Measurements from ENCODE around the gene ZNF628.
A peak's percentile ranks its signal among the peaks of the same experiment; 100 is the strongest.
"Not testable (repeated sequence)": the region's sequence is repeated elsewhere in the genome, so short reads cannot be mapped to it uniquely, and the experiment has no call there.

ZNF628 gene

DNA sequence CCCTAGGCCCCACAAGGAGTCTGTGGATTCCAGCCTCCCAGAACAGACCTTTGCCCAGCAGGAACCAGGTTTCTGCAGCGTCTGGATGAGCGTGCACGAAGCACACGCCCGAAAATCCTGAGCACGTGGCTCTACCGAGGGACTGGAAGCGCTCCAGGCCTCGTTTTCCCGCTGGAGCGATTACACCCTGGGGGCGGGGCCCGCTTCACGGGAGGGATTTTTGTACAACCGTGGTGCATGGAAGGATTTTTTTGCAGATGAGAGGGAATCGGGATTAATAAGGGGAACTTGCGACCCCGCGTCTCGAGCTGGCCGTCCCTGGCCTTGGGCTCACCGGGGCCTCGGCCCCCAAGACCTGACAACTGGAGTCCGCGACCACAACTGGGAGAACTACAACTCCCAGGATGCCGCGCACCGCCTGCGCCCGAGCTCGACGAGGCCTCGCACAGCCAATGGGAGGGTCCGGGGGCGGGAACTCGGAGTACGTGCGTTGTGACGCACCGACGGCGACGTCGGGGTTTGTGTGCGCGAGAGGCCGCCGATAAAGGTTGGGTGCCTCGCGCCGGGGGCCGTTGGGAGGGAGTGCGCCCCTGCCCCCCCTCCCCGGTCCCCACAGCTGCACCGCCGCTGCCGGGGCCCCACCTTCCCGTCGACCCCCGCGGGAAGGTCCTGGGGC, at the start of gene ZNF628:
TSS of gene ZNF628 (plus strand) at position 518 of the 676 bp plus-strand sequence. CDS start 3,294 bp downstream, outside the sequence.
- peak; percentile 96 for DNase-seq (ENCODE audit: low read depth, low spot score)

DNA sequence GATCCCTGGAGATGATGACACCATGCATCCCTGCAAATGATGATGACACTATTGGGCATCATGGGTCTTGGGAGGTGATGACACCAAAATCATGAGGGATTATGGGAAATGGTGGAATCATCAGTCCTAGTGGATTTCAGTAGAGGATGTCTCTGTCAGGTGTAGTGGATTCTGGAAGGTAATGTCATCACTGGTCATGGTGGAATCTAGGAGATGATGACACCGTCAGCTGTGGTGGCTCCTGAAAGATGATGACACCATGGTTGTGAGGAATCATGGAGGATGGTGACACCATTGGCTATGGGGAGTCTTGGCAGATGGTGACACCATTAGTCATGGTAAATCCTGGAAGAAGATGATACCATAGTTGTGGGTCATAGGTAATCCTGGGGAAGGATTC, 45.2 kb upstream of the ZNF628 start:
- DNase-seq (ENCODE audit: low read depth, low spot score), result no peak

DNA sequence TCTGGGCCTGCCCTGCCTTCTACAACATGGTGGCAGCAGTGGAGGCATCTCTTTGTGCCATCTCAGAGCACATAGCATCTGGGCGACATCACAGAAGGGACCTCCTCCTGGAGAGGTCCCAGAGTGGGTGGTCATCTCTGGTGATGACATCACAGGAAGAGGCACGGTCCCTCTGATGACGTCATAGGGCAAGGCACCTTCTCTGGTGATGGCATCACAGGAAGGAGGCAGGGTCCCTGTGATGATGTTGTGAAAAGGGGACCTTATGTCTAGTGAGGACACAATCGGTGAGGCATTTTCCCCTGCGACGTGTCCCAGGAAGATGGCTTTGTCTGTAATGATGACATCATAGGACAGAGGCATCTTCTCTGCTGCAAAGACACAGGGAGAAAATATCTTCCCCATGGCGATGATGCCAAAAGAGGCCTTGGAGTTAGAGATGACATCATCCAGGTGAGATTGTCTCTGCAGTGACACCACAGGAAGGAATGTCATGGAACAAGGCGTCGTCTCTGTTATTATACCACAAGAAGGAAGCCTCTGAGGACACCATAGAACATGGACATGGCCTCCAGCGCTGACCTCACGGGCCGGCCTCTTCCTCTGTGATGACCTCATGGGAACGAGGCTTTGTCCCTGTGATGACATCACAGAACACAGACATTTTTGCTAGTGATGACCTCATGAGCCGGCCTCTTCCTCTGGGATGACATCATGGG, 44.0 kb upstream of the ZNF628 start:
- DNase-seq (ENCODE audit: low read depth, low spot score), result no peak

DNA sequence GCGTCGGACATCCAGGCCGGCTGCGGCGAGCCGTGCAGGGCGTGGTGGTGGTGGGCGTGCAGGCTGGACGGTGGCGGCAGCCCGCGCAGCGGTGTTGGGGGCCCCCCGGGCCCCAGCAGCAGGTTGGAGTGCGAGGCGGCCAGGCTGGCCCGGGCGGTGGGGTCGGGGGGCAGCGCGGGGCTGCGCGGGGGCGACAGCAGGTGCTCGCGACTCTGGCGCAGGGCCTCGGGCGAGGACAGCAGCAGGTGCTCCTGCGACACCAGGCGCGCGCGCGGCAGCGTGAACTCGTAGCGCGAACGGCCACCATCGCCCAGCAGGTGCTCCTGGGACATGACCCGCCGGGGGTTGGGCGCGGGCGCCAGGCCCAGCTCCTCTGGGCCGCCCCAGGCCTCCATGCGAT, 43.1 kb upstream of the ZNF628 start:
- no peak for DNase-seq (ENCODE audit: low read depth, low spot score)

DNA sequence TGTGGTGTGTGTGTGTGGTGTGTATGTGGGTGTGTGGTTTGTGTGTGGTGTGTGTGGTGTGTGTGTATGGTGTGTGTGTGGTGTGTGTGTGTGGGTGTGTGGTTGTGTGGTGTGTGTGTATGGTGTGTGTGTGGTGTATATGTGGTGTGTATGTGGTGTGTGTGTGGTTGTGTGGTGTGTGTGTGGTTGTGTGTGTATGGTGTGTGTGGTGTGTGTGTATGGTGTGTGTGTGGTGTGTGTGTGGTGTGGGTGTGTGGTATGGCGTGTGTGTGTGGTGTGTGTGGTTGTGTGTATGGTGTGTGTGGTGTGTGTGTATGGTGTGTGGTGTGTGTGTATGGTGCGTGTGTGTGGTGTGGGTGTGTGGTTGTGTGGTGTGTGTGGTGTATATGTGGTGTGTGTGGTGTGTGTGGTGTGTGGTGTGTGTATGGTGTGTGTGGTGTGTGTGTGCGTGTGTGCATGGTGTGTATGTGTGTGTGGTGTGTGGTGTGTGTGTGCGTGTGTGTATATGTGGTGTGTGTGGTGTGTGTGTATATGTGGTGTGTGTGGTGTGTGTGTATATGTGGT, 42.0 kb upstream of the ZNF628 start:
- DNase-seq (ENCODE audit: low read depth, low spot score), result no peak

DNA sequence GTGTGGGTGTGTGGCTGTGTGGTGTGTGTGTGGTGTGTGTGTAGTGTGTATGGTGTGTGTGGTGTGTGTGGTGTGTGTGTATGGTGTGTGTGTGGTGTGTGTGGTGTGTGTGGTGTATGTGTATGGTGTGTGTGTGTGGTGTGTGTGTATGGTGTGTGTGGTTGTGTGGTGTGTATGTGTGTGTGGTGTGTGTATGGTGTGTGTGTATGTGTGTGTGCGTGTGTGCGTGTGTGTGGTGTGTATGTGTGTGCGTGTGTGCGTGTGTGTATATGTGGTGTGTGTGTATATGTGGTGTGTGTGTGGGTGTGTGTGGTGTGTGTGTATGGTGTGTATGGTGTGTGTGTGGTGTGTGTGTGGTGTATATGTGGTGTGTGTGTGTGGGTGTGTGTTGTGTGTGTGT, 41.4 kb upstream of the ZNF628 start:
- DNase-seq (ENCODE audit: low read depth, low spot score), result no peak

DNA sequence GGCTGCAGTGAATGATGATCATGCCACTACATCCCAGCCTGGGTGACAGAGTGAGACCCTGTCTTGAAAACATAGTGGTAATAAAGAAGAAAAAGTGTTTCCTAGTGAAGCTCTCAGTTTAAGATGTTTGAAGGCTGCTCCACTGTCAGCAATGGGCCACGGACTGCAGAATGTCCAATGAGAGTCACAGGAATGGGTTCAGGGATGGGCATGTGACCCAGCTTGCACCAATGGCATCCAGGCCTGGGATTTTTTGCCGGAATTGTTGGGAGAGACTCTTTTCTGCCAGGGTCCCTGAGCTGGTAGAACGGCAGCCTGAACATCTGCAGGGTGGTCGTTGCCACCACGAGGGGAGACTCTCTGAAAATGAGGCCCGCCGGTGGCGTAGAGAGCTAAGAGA, 39.6 kb upstream of the ZNF628 start:
- no peak for DNase-seq (ENCODE audit: low read depth, low spot score)

DNA sequence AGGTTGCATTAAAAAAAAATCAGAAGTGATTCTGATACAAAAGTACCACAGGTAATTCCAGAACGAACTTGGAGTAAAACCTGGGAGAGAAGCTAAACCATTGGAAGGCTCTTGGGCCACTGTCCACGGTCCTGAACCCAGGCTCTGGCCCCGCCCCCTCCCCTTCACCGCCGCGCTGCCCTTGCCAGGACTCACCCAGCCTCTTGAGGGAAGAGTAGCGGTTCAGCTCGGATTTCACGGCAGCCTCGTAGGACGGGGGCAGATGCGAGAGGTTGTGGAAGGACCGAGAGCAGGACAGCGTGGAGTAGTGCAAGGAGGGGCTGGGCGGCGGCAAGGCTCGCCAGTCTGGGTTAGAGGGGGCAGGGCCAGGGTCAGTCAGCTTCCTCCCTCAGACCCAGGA, 39.0 kb upstream of the ZNF628 start:
- no peak for DNase-seq (ENCODE audit: low read depth, low spot score)

DNA sequence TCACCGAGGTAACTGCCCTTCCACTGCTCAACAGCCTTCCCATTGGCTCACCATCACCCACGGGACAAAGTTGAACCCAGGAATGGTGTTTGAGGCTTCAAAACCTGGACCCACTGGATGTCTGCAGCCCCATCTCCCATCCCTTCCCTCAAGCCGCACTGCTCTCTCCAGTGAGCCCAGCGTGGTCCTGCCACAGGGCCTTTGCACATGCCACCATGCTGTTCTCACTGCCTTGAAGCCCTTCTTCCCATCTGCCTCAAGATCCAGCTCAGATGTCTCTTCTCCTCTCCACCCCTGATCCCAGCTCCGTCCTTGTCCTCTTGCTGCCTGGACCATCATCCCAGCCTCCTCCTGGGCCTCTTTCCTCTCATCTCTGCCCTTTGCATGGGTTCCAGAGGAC, 37.4 kb upstream of the ZNF628 start:
- no peak for DNase-seq (ENCODE audit: low read depth, low spot score)

DNA sequence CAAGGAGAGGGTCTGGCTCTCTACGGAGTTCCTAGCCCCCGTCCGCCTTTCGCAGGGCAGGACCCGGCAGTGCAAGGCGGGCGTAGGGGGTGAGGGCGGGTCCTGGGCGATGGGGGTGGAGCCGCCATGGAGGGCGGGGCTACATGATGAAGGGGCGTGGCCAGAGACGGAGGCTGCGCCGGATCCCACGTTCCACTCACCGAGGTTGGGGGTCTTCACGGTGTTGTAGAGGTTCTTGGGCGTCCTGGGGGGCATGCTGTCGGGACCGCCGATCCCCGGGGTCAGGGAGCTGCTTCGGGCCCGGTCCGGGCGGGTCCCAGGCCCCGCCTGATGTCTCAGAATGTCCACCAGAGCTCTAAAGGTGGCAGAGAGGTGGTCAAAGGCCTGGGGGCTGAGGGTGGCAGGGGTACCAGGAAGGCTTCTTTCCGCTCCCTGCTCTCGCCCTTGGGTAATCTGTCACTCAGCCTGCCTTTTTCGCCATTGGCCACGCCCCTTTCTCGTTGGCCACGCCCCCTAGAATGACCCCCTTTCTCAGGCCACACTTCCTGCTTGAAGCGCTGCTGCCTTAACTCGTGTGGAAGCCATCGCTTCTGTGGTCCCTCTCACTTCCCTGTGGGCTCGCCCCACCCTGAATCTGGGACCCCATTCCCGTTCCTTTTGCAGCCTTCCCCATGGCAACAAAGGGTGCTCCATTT, 35.9 kb upstream of the ZNF628 start:
- DNase-seq (ENCODE audit: low read depth, low spot score), result no peak

DNA sequence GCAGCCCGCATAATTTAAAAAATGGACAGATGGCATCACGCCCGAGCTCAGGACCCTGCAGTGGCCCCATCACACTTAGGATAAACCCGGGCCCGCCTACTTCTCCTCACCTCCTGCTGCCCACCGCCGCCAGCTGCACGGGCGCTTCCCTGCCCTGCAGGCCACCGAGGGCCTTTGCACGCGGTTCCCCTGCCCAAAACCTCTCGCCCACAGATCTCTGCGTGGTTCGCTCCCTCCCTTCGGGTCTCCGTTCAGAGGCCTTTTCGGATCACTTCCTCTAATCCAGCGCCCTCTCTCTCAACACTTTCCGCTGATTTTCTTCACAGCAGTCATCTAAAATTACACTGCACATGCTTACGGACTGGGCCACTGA, 35.1 kb upstream of the ZNF628 start:
- no peak for DNase-seq (ENCODE audit: low read depth, low spot score)

DNA sequence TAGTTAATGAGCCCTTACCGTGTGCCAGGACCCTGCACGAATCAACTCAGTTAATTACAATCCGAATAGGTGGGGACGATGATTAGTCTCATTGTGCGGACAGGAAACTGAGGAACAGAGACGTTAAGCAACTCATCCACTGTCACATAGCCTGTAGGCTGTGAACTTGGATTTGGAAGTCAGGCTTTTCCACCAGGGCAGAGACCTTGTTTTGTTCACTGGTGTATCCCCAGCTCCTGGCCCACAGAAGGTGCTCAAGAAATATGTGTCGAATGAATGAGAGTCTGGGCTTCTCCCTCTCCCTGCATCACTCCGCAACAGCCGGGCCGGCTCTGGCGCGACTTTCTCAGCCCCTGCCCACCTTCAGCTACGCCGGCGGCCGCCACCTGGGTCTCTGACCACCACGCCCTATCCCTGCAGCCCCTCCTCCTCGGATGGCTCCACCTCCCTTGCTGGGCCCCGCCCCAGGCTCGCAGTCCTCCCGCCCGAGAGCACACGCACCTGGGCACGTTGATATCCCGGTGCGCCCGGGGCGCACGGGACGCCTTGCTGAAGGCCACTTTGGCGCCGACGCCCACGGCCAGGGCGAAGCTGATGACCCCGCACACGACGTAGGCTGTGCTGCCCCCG, 34.6 kb upstream of the ZNF628 start:
- DNase-seq (ENCODE audit: low read depth, low spot score), result no peak

DNA sequence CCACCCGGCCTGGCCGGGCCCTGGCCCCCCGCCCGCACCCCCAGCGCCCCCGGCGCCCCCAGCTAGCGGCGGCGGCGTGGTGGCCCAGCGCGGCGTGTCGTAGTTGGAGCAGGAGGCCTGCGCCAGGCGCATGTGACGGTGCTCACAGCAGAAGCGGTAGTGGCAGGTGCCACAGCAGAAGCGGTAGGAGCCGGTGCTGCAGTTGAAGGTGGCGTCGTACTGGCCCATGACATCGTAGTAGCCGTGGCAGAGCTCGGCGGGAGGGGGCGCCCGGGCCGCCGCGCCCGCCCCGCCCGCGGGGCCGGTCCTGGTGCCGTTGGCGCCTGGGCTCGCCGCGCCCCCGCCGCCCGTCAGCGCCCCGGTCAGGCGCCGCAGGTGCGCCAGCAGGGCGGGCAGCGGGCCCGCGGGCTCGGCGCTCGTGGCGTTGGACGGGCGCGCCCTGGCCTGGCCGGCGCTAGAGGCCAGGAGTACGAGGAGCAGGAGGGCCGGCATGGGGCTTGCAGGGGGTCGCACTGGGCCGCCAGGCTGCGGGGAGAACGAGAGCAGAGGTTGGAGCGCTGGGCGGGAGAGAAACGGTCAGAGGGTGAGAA, 34.0 kb upstream of the ZNF628 start:
- no peak for DNase-seq (ENCODE audit: low read depth, low spot score)

DNA sequence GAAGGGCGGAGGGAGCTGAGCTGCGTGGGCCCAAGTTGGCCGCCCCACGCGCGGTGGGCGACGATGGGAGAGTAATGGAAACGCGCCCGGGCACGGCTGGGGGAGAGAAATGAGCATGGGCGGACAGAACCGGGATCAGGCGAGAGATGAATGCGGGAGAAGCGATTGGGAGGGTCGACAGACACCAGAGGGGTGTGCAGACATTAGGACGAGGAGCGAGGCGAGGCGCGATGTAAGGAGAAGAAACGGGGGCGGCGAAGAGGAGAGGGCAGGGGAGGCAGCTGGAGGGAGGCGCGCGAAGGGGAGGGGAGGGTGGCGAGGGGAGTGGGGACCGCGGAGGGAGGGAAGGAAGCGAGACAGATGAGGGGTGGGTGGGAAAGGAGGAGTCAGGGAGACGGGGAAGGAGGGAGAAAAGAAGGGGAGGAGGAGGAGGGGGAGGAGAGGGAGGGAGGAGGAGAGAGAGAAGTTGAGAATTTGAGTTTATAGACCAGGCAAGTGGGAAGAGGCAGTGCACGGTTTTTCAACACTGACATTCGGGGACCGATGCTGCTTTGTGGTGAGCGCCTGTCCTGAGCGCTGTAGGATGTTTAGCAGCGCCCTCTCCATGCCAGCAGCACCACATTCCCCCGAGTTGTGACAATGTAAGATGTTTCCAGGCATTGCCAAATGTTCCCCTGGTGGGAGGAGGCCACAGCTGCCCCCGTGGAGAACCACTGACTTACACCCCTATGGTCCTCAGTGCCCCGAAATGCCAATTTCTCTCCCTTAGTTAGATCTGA, 33.2 kb upstream of the ZNF628 start, which contains the start of gene SHISA7:
TSS of gene SHISA7 (minus strand) at position 256 of the 779 bp plus-strand sequence. CDS start 437 bp downstream, outside the sequence.
- DNase-seq (ENCODE audit: low read depth, low spot score), result no peak

DNA sequence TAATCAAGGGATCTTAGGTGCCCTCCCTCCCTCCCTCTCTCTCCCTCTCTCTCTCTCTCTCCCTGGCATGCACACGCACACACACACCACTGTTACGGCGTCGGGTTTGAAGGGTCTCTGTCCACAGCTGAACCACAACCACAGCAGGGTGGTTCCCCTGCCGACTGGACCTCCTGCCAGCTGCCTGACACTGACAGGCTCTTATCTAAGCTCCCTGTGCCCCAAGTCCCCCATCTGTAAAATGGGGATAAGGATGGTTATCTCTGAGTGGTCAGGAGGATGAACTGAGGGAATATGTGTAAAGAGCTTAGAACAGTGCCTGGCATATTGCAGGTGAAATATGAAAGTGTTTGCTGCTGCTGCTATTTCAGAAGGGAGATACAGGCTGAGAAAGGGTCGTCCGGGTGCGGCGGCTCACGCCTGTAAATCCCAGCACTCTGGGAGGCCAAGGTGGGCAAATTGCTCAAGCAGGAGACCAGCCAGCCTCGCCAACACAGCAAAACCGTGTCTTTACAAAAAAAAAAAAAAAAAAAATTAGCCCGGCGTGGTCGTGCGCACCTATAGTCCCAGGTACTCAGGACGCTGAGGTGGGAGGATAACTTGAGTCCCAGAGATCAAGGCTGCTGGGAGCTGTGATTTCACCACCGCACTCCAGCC, 32.5 kb upstream of the ZNF628 start:
- DNase-seq (ENCODE audit: low read depth, low spot score), result no peak

DNA sequence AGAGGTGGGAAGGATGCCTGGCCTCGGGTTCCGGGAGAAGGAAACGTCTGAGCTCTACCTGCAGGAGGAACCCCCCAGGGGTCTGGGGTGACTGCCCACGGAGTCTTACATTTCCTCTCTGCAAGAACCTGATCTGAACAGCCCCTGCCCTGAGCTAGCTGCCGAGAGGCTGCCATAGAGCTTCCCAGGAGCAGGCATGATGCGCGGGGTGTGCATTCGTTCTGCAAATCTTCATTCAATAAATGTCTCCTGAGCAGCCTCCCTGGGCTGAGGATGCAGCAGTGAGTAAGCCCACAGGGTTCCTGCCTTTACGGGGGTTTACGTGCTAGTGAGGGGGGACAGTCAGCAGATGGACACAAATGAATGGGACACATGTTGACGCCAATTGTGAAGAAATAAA, 31.8 kb upstream of the ZNF628 start:
- DNase-seq (ENCODE audit: low read depth, low spot score), result no peak

DNA sequence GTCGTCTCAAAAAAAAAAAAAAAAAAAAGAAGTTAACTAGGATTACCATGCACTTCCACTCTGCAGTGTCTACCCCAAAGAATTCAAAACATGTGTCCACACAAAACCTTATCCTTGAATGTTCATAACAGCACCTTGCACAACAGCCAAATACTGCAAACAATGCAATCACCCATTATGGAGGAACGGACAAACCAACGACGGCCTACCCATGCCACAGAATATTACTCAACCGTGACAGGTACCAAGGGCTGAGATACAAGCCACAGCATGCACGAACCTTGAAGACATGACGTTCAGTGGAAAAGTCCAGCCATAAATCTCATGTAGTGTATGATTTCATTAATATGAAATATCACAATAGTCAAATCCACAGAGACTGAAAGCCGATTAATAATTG, 30.4 kb upstream of the ZNF628 start:
- DNase-seq (ENCODE audit: low read depth, low spot score), result no peak

DNA sequence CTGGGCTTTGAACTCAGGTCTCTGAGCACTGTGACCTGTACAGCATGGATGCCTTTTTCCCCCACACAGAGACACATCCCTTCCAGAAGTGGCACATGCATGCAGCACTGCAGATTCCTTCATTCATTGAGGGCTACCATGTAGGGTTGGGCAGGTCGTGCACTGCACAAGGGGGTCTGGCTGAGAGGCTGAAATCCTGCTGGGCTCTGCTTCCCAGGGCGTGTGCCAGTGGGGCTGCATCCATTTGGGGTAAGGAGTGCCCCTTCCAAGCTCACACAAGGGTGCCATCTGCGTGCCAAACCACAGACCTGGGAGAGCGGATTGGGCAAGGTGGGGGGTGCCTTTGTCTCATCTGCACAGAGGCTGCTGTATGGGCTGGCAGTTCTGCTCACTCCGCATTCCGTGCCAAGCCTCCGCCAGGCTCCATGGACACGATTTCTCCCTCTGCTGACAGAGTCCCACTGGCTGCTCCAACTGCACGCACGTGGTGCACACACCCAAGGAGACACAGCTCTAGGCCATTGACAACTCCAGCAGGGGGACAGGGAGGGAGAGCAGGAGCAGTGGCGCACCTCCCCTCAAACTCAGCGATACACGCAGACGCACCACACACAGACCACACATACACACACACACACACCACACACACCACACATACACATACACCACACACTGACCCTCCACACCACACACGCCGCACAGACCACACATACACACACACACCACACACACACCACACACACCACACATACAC, 28.8 kb upstream of the ZNF628 start:
- no peak for DNase-seq (ENCODE audit: low read depth, low spot score)

DNA sequence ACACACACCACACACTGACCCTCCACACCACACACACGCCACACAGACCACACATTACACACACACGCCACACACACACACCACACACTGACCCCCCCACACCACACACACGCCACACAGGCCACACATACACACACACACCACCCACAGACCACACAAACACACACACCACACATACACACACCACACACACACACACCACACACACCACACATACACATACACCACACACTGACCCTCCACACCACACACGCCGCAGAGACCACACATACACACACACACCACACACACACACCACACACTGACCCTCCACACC, 28.3 kb upstream of the ZNF628 start:
- not testable (repeated sequence) for DNase-seq (ENCODE audit: low read depth, low spot score)

DNA sequence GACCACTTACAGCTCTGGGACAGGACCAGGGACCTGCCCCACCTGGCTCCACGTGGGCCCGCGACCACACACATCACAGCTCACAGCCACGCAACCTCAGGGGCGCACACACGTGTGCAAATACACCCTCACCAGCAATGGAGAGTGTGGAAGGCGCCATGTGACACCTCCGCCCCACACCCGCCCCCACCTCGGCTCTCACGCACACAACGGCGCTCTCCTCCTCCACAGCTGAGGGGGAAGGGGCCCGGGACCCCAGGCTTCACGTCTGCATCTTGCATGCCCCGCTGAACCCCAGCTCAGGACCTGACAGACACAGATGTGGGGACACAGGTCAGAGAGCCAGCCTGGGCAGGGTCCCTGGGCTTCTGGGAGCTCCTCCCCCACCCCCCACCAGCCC, 26.9 kb upstream of the ZNF628 start:
- no peak for DNase-seq (ENCODE audit: low read depth, low spot score)

Measured in smooth muscle cell of the brain vasculature (primary cell).